ACC112 (cell line): ENCODE measurements around the gene POU4F1.

ENCODE experiments used
- H2AFZ ChIP-seq: fragments of 200-600 bp; sonication (generic); one replicate; pipeline ENCODE4 v1.6.0; 2017; ENCODE audit warnings: antibody characterized with exemption, low read length; ENCODE audit not compliant: unreplicated experiment
- H3K27ac ChIP-seq: fragments of 200-600 bp; sonication (generic); 2 replicates; pipeline ENCODE4 v1.5.1; 2014; ENCODE audit warnings: low read depth, mild to moderate bottlenecking, antibody characterized with exemption, low read length, moderate library complexity
- H3K27me3 ChIP-seq: fragments of 200-600 bp; sonication (generic); 2 replicates; pipeline ENCODE4 v1.6.1; 2014; ENCODE audit warnings: mild to moderate bottlenecking, antibody characterized with exemption, low read length, moderate library complexity, mixed read lengths; ENCODE audit not compliant: insufficient read depth
- H3K36me3 ChIP-seq: fragments of 200-600 bp; sonication (generic); 2 replicates; pipeline ENCODE4 v1.6.1; 2016; ENCODE audit warnings: mild to moderate bottlenecking, antibody characterized with exemption, low read length, moderate library complexity, mixed read lengths; ENCODE audit not compliant: insufficient read depth
- H3K4me1 ChIP-seq: fragments of 200-600 bp; sonication (generic); one replicate; pipeline ENCODE4 v1.6.1; 2016; ENCODE audit warnings: low read length, mixed read lengths; ENCODE audit not compliant: insufficient read depth, unreplicated experiment, control insufficient read depth
- H3K4me3 ChIP-seq: fragments of 200-600 bp; sonication (generic); 2 replicates; pipeline ENCODE4 v1.5.1; 2014; ENCODE audit warnings: mild to moderate bottlenecking, low read depth, low read length
- H3K79me2 ChIP-seq: fragments of 200-600 bp; sonication (generic); one replicate; pipeline ENCODE4 v1.6.0; 2016; ENCODE audit warnings: low read length; ENCODE audit not compliant: control insufficient read depth, unreplicated experiment, insufficient read depth

POU4F1 gene

DNA sequence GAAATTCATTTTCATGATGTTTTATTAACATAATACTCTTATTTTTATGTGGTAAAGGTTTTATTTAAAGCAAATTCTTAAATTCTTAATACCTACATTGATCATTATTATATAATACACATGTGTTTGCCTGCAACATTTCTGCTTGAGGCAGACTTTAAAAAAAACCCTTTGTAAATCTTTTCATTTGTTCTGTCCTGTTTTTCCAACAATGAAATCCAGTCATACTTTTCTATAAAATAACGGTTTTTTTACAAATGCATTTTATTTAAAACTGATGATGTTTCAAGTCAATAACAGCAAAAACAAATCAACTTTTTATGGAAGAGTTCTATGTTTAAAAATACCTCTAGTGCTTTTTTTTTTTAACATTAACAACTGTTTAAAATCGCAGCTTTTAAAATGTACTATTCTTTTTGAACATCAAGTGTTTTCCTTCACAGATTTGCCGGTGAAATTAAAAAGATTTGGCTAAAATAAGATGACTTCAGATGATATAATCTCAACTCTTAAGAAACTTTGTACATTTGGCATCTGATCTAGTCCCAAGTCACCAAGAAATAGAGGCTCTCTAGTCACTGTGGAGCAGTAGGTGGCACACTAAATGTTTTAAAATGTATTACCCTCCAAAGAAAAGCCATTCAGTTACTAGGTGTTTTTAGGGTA lies 5.1 kb downstream of the POU4F1 start:
- Histone ChIP-seq H3K27ac (no peak overlapping the region), H3K36me3 (no peaks in the 10 kb centered on the region), H3K4me3 (no peak overlapping the region), H3K4me1 (no peaks in the 10 kb centered on the region), H3K79me2 (no peaks in the 10 kb centered on the region), H2AFZ (no peak overlapping the region), H3K27me3 (peaks cover 96% of the 10 kb centered on the region)

GRCh38 chr13:78597602-78597932 lies 5.8 kb downstream of the POU4F1 start:
- Histone ChIP-seq H3K79me2 (no peaks in the 10 kb centered on the region), H3K4me1 (no peaks in the 10 kb centered on the region), H2AFZ (no peak overlapping the region), H3K27me3 (peaks cover 96% of the 10 kb centered on the region), H3K4me3 (no peak overlapping the region), H3K36me3 (no peaks in the 10 kb centered on the region), H3K27ac (no peak overlapping the region)

- Histone ChIP-seq H3K79me2 (no peaks in the 10 kb centered on the region), H3K27me3 (peaks cover 97% of the 10 kb centered on the region), H3K4me3 (no peak overlapping the region), H2AFZ (no peak overlapping the region), H3K4me1 (no peaks in the 10 kb centered on the region), H3K36me3 (no peaks in the 10 kb centered on the region), H3K27ac (no peak overlapping the region)
Measured at GRCh38 chr13:78596736-78597601, 6.4 kb downstream of the POU4F1 start.

- Histone ChIP-seq H2AFZ (no peak overlapping the region), H3K79me2 (no peaks in the 10 kb centered on the region), H3K4me3 (no peak overlapping the region), H3K27me3 (peaks cover 100% of the 10 kb centered on the region), H3K36me3 (no peaks in the 10 kb centered on the region), H3K4me1 (no peaks in the 10 kb centered on the region), H3K27ac (no peak overlapping the region)
Measured at GRCh38 chr13:78596399-78596735, 7.0 kb downstream of the POU4F1 start.

DNA sequence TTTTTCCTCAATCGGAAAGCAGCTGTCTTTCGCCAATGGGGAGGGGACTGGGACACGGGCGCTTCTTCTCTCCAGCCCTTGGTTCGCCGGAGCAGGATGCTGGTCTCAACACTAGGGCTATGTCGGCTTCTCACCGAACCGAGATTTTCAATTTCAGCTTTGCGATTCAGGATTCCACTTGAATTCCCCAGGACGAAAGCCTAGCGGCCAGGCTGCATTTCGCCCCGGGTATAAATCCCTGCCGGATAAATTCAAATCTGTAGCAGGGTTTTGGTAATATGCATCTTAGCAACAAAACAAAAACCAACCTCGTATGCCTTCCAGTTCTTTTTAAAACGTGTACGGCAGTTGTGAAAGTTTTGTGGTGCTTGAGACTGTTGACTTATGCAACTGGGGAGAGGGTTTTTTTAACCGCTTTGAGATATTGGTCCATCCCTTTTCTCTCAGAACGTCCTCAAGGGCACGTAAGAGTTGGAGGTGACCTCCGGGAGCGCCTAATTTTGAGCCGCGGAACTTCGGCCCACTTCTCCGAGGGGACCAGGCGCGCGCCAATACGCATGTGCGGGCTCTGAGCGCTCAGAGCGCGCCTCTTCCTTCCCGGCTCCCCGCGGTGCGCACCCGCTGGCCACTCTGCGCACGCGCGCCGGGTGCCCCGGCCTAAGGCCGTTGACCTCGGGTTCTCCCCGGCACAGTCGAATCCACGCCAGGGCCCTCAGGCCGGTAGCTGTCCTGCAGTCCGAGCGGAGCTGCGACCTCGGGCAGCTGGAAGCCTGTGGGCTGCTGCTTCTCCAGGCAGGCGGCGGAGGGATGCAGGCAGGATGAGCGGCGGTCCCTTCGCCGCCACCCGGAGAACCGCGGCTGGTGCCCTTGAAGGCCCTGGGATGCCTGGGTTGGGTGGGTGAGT lies 7.6 kb downstream of the POU4F1 start:
- H3K27me3 ChIP-seq: peaks cover 100% of the 10 kb centered on the region
- no peak overlapping the region for H3K27ac ChIP-seq
- no peaks in the 10 kb centered on the region for H3K4me1 ChIP-seq
- no peaks in the 10 kb centered on the region for H3K36me3 ChIP-seq
- no peaks in the 10 kb centered on the region for H3K79me2 ChIP-seq
- H2AFZ ChIP-seq: no peak overlapping the region
- H3K4me3 ChIP-seq: no peak overlapping the region

- H2AFZ ChIP-seq: no peak overlapping the region
- no peak overlapping the region for H3K4me3 ChIP-seq
- no peaks in the 10 kb centered on the region for H3K36me3 ChIP-seq
- H3K4me1 ChIP-seq: no peaks in the 10 kb centered on the region
- H3K27me3 ChIP-seq: peaks cover 99% of the 10 kb centered on the region
- H3K79me2 ChIP-seq: no peaks in the 10 kb centered on the region
- no peak overlapping the region for H3K27ac ChIP-seq
Measured at GRCh38 chr13:78594456-78594975, 8.8 kb downstream of the POU4F1 start.

GRCh38 chr13:78593652-78594455 lies 9.5 kb downstream of the POU4F1 start:
- Histone ChIP-seq H2AFZ (no peak overlapping the region), H3K27me3 (peaks cover 99% of the 10 kb centered on the region)

GRCh38 chr13:78593129-78593528 lies 10.2 kb downstream of the POU4F1 start:
- no peaks in the 10 kb centered on the region for H3K36me3 ChIP-seq
- no peak overlapping the region for H2AFZ ChIP-seq
- H3K4me3 ChIP-seq: no peak overlapping the region
- H3K27ac ChIP-seq: no peak overlapping the region
- peaks cover 99% of the 10 kb centered on the region for H3K27me3 ChIP-seq
- no peaks in the 10 kb centered on the region for H3K4me1 ChIP-seq
- no peaks in the 10 kb centered on the region for H3K79me2 ChIP-seq

More at GRCh38 chr13:78593652-78594455, 9.5 kb downstream of the POU4F1 start:
- Histone ChIP-seq H3K36me3 (no peaks in the 10 kb centered on the region), H3K79me2 (no peaks in the 10 kb centered on the region), H3K4me3 (no peak overlapping the region), H3K27ac (no peak overlapping the region), H3K4me1 (no peaks in the 10 kb centered on the region)

GRCh38 chr13:78592584-78592983 lies 10.8 kb downstream of the POU4F1 start:
- Histone ChIP-seq H3K27ac (no peak overlapping the region), H3K27me3 (peaks cover 99% of the 10 kb centered on the region), H3K4me1 (no peaks in the 10 kb centered on the region), H3K4me3 (no peak overlapping the region), H3K79me2 (no peaks in the 10 kb centered on the region), H2AFZ (no peak overlapping the region), H3K36me3 (no peaks in the 10 kb centered on the region)

DNA sequence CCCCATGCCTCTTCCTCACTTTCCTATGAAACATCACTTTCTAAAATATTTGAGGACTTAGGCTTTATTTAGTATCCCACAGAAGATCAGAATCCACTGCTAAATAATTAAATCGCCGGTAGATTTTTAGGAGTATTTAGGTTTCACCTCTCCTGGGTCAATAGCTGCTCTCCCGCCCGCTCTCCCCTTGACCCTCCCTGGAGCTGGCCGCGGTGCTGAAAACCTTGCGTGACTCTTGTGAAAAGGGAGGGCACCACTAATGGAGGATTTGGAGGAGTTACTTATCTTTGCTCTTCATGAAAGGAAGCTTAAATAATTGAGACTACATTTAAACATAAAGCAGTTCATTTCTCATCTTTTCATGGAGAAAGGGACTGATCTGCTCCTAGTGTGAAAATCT lies 14.1 kb downstream of the POU4F1 start:
- Histone ChIP-seq H3K4me3 (no peak overlapping the region), H2AFZ (no peak overlapping the region), H3K27ac (no peak overlapping the region), H3K79me2 (no peaks in the 10 kb centered on the region), H3K36me3 (no peaks in the 10 kb centered on the region), H3K27me3 (peaks cover 97% of the 10 kb centered on the region), H3K4me1 (no peaks in the 10 kb centered on the region)
